DOHH2 (cell line): ENCODE results near the gene ICAM1.

ENCODE experiments used
- H3F3A ChIP-seq: fragments of 200-600 bp; sonication (generic), shearing (Covaris generic); 2 replicates; pipeline ENCODE4 v1.6.0; 2016; ENCODE audit warnings: antibody characterized with exemption, mild to moderate bottlenecking; ENCODE audit not compliant: control insufficient read depth, insufficient read depth
- H3K27ac ChIP-seq: fragments of 200-600 bp; sonication (generic); 2 replicates; pipeline ENCODE4 v1.5.1; 2014; ENCODE audit warnings: low read depth, mild to moderate bottlenecking, low read length, moderate library complexity
- H3K27me3 ChIP-seq: fragments of 200-600 bp; sonication (generic); 2 replicates; pipeline ENCODE4 v1.6.1; 2014; ENCODE audit warnings: mild to moderate bottlenecking, low read length, mixed read lengths; ENCODE audit not compliant: control insufficient read depth
- H3K36me3 ChIP-seq: fragments of 200-600 bp; sonication (generic); 2 replicates; pipeline ENCODE4 v1.6.1; 2014; ENCODE audit warnings: mild to moderate bottlenecking, low read length, moderate library complexity, mixed read lengths; ENCODE audit not compliant: control insufficient read depth
- H3K4me1 ChIP-seq: fragments of 200-600 bp; sonication (generic); 2 replicates; pipeline ENCODE4 v1.6.1; 2014; ENCODE audit warnings: mild to moderate bottlenecking, low read length, mixed read lengths; ENCODE audit not compliant: control insufficient read depth
- H3K4me2 ChIP-seq: fragments of 200-600 bp; sonication (generic); 2 replicates; pipeline ENCODE4 v1.6.0; 2014; ENCODE audit warnings: mild to moderate bottlenecking, low read length, moderate library complexity
- H3K4me3 ChIP-seq: fragments of 200-600 bp; sonication (generic); 2 replicates; pipeline ENCODE4 v1.5.1; 2014; ENCODE audit warnings: mild to moderate bottlenecking, low read length, mixed read lengths
- H3K79me2 ChIP-seq: fragments of 200-600 bp; sonication (generic); 2 replicates; pipeline ENCODE4 v1.6.1; 2014; ENCODE audit warnings: mild to moderate bottlenecking, low read length, mixed read lengths; ENCODE audit not compliant: control insufficient read depth
- H3K9me2 ChIP-seq: fragments of 200-600 bp; sonication (generic); replicated peaks from 2 replicates; pipeline ENCODE4 v1.6.1; 2014; ENCODE audit warnings: mild to moderate bottlenecking, low read length, mixed read lengths; ENCODE audit not compliant: control insufficient read depth
- H3K9me3 ChIP-seq: fragments of 200-600 bp; sonication (generic); 2 replicates; pipeline ENCODE4 v1.6.1; 2014; ENCODE audit warnings: antibody characterized with exemption, low read length, mixed read lengths; ENCODE audit not compliant: control insufficient read depth, insufficient read depth
- H4K20me1 ChIP-seq: fragments of 200-600 bp; sonication (generic); 2 replicates; pipeline ENCODE4 v1.6.0; 2014; ENCODE audit warnings: low read depth, mild to moderate bottlenecking, antibody characterized with exemption, low read length, moderate library complexity; ENCODE audit not compliant: control insufficient read depth, insufficient read depth
- EZH2phosphoT487 ChIP-seq: fragments of 200-600 bp; sonication (generic); IDR thresholded peaks from 2 replicates; pipeline ENCODE4 v1.6.1; 2017; ENCODE audit warnings: borderline replicate concordance, mild to moderate bottlenecking, antibody characterized with exemption, low read length, moderate library complexity, mixed read lengths
- TF ChIP-seq, protein P1 (sequence below): fragments of 200-600 bp; sonication (generic); IDR thresholded peaks from one replicate; pipeline ENCODE4 v1.5.1; 2014; ENCODE audit warnings: antibody characterized with exemption, mild to moderate bottlenecking, low read depth, low read length; ENCODE audit not compliant: poor library complexity, severe bottlenecking

Gene ICAM1

GRCh38 chr19:10290876-10291553 is 20.1 kb downstream of the ICAM1 start:
- Histone ChIP-seq H3K36me3 (peaks cover 3% of the 10 kb centered on the region), H3K27me3 (peaks cover 27% of the 10 kb centered on the region), H3K79me2 (no peaks in the 10 kb centered on the region), H3K4me3 (peak overlapping the region; percentile 81), H3K9me3 (no peaks in the 10 kb centered on the region), H4K20me1 (no peaks in the 10 kb centered on the region), H3K4me1 (peaks cover 80% of the 10 kb centered on the region), H3F3A (peaks cover 9% of the 10 kb centered on the region), H3K4me2 (peak overlapping the region; percentile 95), H3K9me2 (no peaks in the 10 kb centered on the region), H3K27ac (no peak overlapping the region)
- no peak; the same call in 1 of the 2 replicates for TF ChIP-seq EZH2phosphoT487
- TF ChIP-seq, protein P1, sequence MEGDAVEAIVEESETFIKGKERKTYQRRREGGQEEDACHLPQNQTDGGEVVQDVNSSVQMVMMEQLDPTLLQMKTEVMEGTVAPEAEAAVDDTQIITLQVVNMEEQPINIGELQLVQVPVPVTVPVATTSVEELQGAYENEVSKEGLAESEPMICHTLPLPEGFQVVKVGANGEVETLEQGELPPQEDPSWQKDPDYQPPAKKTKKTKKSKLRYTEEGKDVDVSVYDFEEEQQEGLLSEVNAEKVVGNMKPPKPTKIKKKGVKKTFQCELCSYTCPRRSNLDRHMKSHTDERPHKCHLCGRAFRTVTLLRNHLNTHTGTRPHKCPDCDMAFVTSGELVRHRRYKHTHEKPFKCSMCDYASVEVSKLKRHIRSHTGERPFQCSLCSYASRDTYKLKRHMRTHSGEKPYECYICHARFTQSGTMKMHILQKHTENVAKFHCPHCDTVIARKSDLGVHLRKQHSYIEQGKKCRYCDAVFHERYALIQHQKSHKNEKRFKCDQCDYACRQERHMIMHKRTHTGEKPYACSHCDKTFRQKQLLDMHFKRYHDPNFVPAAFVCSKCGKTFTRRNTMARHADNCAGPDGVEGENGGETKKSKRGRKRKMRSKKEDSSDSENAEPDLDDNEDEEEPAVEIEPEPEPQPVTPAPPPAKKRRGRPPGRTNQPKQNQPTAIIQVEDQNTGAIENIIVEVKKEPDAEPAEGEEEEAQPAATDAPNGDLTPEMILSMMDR: no peak

GRCh38 chr19:10291554-10292205 is 20.8 kb downstream of the ICAM1 start:
- no peaks in the 10 kb centered on the region for H3K79me2 ChIP-seq
- peaks cover 3% of the 10 kb centered on the region for H3F3A ChIP-seq
- H3K27ac ChIP-seq: no peak overlapping the region
- H3K4me2 ChIP-seq: peak overlapping the region; percentile 95
- no peak for TF ChIP-seq EZH2phosphoT487
- TF ChIP-seq, protein P1: no peak
- no peaks in the 10 kb centered on the region for H3K9me3 ChIP-seq
- no peaks in the 10 kb centered on the region for H3K9me2 ChIP-seq
- no peaks in the 10 kb centered on the region; the same call in 1 of the 2 replicates for H3K36me3 ChIP-seq
- H3K4me1 ChIP-seq: peaks cover 74% of the 10 kb centered on the region
- H4K20me1 ChIP-seq: no peaks in the 10 kb centered on the region
- H3K4me3 ChIP-seq: peak overlapping the region; percentile 81
- H3K27me3 ChIP-seq: peaks cover 27% of the 10 kb centered on the region

GRCh38 chr19:10292206-10292788 is 21.4 kb downstream of the ICAM1 start:
- Histone ChIP-seq H3F3A (no peaks in the 10 kb centered on the region), H3K27me3 (peaks cover 27% of the 10 kb centered on the region), H4K20me1 (no peaks in the 10 kb centered on the region), H3K9me3 (no peaks in the 10 kb centered on the region), H3K9me2 (no peaks in the 10 kb centered on the region), H3K4me2 (peak overlapping the region; percentile 95), H3K4me3 (peak overlapping the region; percentile 81), H3K4me1 (peaks cover 68% of the 10 kb centered on the region), H3K79me2 (no peaks in the 10 kb centered on the region), H3K27ac (no peak overlapping the region), H3K36me3 (no peaks in the 10 kb centered on the region; the same call in 1 of the 2 replicates)
- TF ChIP-seq, protein P1: no peak
- TF ChIP-seq EZH2phosphoT487: no peak
